WERI-Rb-1 (cell line): ENCODE measurements around the gene SLC22A17.

Experiments used
- DNase-seq: peaks from one replicate; pipeline ENCODE4 v3.0.0-alpha.2; 2020
- H3K27ac ChIP-seq: fragments of 250-450 bp; sonication (Bioruptor Pico); 2 replicates; pipeline ENCODE4 v1.5.1; 2020; ENCODE audit warnings: mild to moderate bottlenecking, moderate library complexity
- H3K27me3 ChIP-seq: fragments of 250-450 bp; sonication (Bioruptor Pico); 2 replicates; pipeline ENCODE4 v1.5.1; 2021; ENCODE audit warnings: mild to moderate bottlenecking, low read depth, moderate library complexity; ENCODE audit not compliant: insufficient read depth, severe bottlenecking
- H3K36me3 ChIP-seq: fragments of 250-450 bp; sonication (Bioruptor Pico); 2 replicates; pipeline ENCODE4 v1.5.1; 2020; ENCODE audit warnings: mild to moderate bottlenecking, moderate library complexity
- H3K4me3 ChIP-seq: 2 replicates; pipeline ENCODE4 v1.5.1; 2011; ENCODE audit warnings: low read depth, mild to moderate bottlenecking, control low read depth, low read length
- H3K9me3 ChIP-seq: fragments of 250-450 bp; sonication (Bioruptor Pico); 2 replicates; pipeline ENCODE4 v1.5.1; 2021; ENCODE audit warnings: mild to moderate bottlenecking, moderate library complexity; ENCODE audit not compliant: severe bottlenecking
- CTCF ChIP-seq: IDR thresholded peaks from 2 replicates; pipeline ENCODE4 v1.5.1; 2011; ENCODE audit warnings: low read depth, mild to moderate bottlenecking, control low read depth, inconsistent platforms, low read length

The SLC22A17 gene

DNA sequence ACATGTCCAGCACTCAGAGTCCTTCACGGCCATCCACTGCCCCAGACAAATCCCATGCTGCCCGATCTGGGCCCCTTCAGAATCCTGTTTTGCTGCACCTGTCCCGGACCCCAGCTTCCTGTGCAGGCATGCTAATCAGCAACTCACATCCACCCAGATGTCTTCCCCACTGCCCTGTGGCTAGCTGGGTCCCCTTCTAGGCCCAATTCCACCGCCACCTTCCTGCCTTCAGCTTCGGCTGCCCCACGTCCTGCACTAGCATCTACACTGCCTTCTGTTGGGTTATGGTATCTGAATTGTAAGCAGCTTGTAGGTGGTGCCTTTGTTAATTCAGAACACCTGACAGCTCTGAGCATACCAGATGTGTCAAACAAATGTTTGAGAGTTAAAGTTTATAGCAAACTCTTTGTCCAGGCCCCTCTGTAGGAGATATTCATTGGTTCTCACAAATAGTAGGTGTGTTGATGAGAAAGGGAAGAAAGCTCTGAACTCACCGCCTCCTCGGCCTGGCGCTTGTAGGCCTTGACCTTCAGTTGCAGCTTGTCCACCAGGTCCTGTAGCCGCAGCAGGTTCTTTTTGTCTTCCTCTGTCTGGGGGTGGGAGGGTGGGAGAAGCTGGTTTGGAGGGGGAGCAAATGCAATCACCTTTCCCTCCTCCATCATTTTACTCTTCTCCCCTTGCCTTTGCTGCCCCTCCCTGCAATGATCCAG is 30.2 kb upstream of the SLC22A17 start:
- DNase-seq: no peak
- Histone ChIP-seq H3K36me3 (no peaks in the 10 kb centered on the region), H3K9me3 (no peaks in the 10 kb centered on the region), H3K27ac (no peak overlapping the region), H3K27me3 (no peaks in the 10 kb centered on the region), H3K4me3 (no peak overlapping the region)
- no peak for TF ChIP-seq CTCF

DNA sequence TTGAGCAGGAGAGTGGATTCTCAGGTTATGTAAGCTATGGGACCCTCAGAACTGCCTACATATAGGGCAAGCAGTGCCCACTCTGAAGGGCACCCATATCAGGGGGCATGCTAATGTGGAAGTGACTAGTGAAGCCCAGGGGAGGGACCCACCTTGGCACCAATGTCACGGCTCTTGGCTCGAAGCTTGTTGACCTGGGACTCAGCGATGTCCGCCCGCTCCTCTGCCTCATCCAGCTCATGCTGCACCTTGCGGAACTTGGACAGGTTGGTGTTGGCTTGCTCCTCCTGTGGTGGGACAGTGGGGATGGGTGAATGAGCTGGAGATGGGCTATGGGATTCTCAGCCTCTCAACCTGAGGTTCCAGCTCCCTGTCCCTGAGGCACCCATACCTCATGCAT is 29.6 kb upstream of the SLC22A17 start:
- H3K4me3 ChIP-seq: no peak overlapping the region
- no peaks in the 10 kb centered on the region for H3K36me3 ChIP-seq
- H3K9me3 ChIP-seq: no peaks in the 10 kb centered on the region
- no peak for TF ChIP-seq CTCF
- H3K27me3 ChIP-seq: no peaks in the 10 kb centered on the region
- DNase-seq: no peak
- H3K27ac ChIP-seq: no peak overlapping the region

- no peak for TF ChIP-seq CTCF
- H3K36me3 ChIP-seq: no peaks in the 10 kb centered on the region
- no peak for DNase-seq
Measured at GRCh38 chr14:23381871-23382270, 29.2 kb upstream of the SLC22A17 start.

GRCh38 chr14:23380976-23381375 is 28.3 kb upstream of the SLC22A17 start:
- H3K36me3 ChIP-seq: no peaks in the 10 kb centered on the region
- H3K27ac ChIP-seq: no peak overlapping the region
- no peak overlapping the region for H3K4me3 ChIP-seq
- no peaks in the 10 kb centered on the region for H3K27me3 ChIP-seq
- no peak for TF ChIP-seq CTCF
- DNase-seq: no peak
- H3K9me3 ChIP-seq: no peaks in the 10 kb centered on the region

More at GRCh38 chr14:23381871-23382270, 29.2 kb upstream of the SLC22A17 start:
- H3K9me3 ChIP-seq: no peaks in the 10 kb centered on the region
- H3K27me3 ChIP-seq: no peaks in the 10 kb centered on the region
- H3K4me3 ChIP-seq: no peak overlapping the region
- H3K27ac ChIP-seq: no peak overlapping the region

GRCh38 chr14:23380197-23380914 is 27.7 kb upstream of the SLC22A17 start:
- Histone ChIP-seq H3K27me3 (no peaks in the 10 kb centered on the region), H3K4me3 (no peak overlapping the region), H3K9me3 (no peaks in the 10 kb centered on the region), H3K36me3 (no peaks in the 10 kb centered on the region), H3K27ac (no peak overlapping the region)
- no peak for DNase-seq
- TF ChIP-seq CTCF: no peak
